ENCODE measurements around the gene HEATR5B. TPM values are rescaled to one million over a fixed set of nuclear protein-coding genes. Genes with fewer than 3 reads are reported as not detected.

The HEATR5B gene
- total and polyA plus RNA-seq, 7 donors: 3.0 to 6.9 (median 5.4) TPM

- 83 to 89% (median 83%) methylated on average over 5 of the region's 5 CpGs for WGBS, 3 donors
- H3K4me3 ChIP-seq: no peak overlapping the region
- H3K27me3 ChIP-seq (ENCODE audit: insufficient read depth in 3 of 3, low read length in 2 of 3): no peaks in the 10 kb centered on the region
- peaks cover 0 to 91% of the 10 kb centered on the region in 2 donors for H3K36me3 ChIP-seq (ENCODE audit: insufficient read depth in 1 of 2, low read depth in 1 of 2)
- H3K9me3 ChIP-seq: no peaks in the 10 kb centered on the region
- H3K4me1 ChIP-seq: no peaks in the 10 kb centered on the region
- TF ChIP-seq CTCF (IDR thresholded peaks at IDR 0.05): no peak
- ATAC-seq (no peak), DNase-seq (no peak)
- H3K27ac ChIP-seq: no peak overlapping the region
- intact Hi-C loops (cut with DNase I): no loop called here
These were observed 31.4 kb downstream of the HEATR5B start for GRCh38 chr2:37052600-37053332.

DNA sequence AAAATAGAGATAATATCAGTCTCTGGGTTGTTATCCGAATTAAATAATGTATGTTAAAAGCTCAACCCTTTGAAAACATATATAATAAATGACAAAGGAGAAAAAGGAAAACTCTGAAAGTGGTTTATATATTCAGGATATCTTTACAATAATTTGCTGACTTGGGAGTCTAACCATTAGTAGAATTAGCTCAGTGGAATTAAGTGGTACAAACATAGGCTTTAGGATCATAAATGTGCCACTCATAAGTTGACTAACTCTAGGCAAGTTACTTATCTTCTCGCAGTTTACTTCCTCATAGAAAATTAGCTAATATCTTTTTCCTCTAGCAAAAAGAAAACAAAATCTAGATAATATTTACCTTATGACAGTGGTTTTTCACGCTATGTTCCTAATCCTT, 44.6 kb downstream of the HEATR5B start:
- Histone ChIP-seq H3K27ac (no peak overlapping the region), H3K4me3 (no peak overlapping the region), H3K4me1 (no peaks in the 10 kb centered on the region), H3K36me3 (ENCODE audit: insufficient read depth in 1 of 2, low read depth in 1 of 2) (peaks cover 0 to 91% of the 10 kb centered on the region in 2 donors), H3K27me3 (ENCODE audit: insufficient read depth in 3 of 3, low read length in 2 of 3) (no peaks in the 10 kb centered on the region), H3K9me3 (no peaks in the 10 kb centered on the region)
- 96 to 98% (median 97%) methylated on average over 3 of the region's 3 CpGs for WGBS, 3 donors
- TF ChIP-seq CTCF (IDR thresholded peaks at IDR 0.05): no peak
- DNase-seq (no peak), ATAC-seq (no peak)
- intact Hi-C loops (cut with DNase I): no loop called here

DNA sequence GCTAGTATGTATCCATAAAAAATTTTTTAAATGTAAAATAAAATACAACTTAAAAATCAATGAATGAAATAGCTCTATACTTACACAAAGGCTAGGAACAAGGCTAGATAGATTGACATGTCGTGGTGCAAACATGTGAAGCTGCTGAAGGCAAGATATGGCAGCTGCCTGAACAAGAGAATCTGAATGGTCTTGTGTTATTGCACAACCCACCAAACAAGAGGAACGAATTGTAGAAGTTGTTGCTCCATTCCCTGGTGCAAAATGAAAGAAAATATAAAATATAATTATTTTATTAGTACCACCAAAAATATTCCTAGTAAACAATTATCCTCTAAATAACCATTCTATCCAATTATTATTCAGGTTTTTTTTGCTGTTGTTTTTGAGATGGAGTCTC, 46.4 kb downstream of the HEATR5B start:
- Histone ChIP-seq H3K36me3 (ENCODE audit: insufficient read depth in 1 of 2, low read depth in 1 of 2) (peaks cover 0 to 88% of the 10 kb centered on the region in 2 donors), H3K4me3 (no peak overlapping the region), H3K4me1 (no peaks in the 10 kb centered on the region), H3K27ac (no peak overlapping the region), H3K9me3 (no peaks in the 10 kb centered on the region), H3K27me3 (ENCODE audit: insufficient read depth in 3 of 3, low read length in 2 of 3) (no peaks in the 10 kb centered on the region)
- no peak for TF ChIP-seq CTCF (IDR thresholded peaks at IDR 0.05)
- no peak for ATAC-seq
- WGBS, 3 donors: 91 to 92% (median 91%) methylated on average over 2 of the region's 2 CpGs
- intact Hi-C loops (cut with DNase I): no loop called here
- DNase-seq: no peak

GRCh38 chr2:37029758-37030157, 54.4 kb downstream of the HEATR5B start:
- WGBS, 3 donors: 90 to 96% (median 93%) methylated on average over 8 of the region's 8 CpGs
- intact Hi-C loops (cut with DNase I): loop anchor here in 1 of 2 donors (10.0 kb wide), 1 partner anchor 245 kb away; no protein-coding TSS in a partner anchor
- Histone ChIP-seq H3K4me3 (no peak overlapping the region), H3K4me1 (peaks cover 5% of the 10 kb centered on the region), H3K9me3 (no peaks in the 10 kb centered on the region), H3K27ac (no peak overlapping the region), H3K27me3 (ENCODE audit: insufficient read depth in 3 of 3, low read length in 2 of 3) (no peaks in the 10 kb centered on the region), H3K36me3 (ENCODE audit: insufficient read depth in 1 of 2, low read depth in 1 of 2) (peaks cover 0 to 61% of the 10 kb centered on the region in 2 donors)
- ATAC-seq (no peak), DNase-seq (no peak)
- no peak for TF ChIP-seq CTCF (IDR thresholded peaks at IDR 0.05)

Measured in psoas muscle (tissue), 8 donors.